IPS-NIHi7 (cell line): Measurements from ENCODE around the gene LRRN3.

Experiments used
- DNase-seq: peaks from one replicate; pipeline ENCODE4 v3.0.0; 2012; ENCODE audit warnings: mixed read lengths; ENCODE audit errors: extremely low spot score

LRRN3 gene

GRCh38 chr7:111104710-111105109 lies 13.8 kb downstream of the LRRN3 start:
- no peak for DNase-seq

- no peak for DNase-seq
These were observed 14.3 kb downstream of the LRRN3 start for GRCh38 chr7:111105269-111105668.

GRCh38 chr7:111107579-111107978 lies 16.7 kb downstream of the LRRN3 start:
- no peak for DNase-seq

GRCh38 chr7:111108000-111108399 lies 17.1 kb downstream of the LRRN3 start:
- no peak for DNase-seq

GRCh38 chr7:111108496-111108895 lies 17.6 kb downstream of the LRRN3 start:
- DNase-seq: no peak

- no peak for DNase-seq
These were observed 21.5 kb downstream of the LRRN3 start for GRCh38 chr7:111112439-111112838.

GRCh38 chr7:111113263-111114017 lies 22.5 kb downstream of the LRRN3 start:
- DNase-seq: no peak

GRCh38 chr7:111115966-111116365 lies 25.0 kb downstream of the LRRN3 start:
- no peak for DNase-seq

GRCh38 chr7:111126987-111127386 lies 36.1 kb downstream of the LRRN3 start:
- no peak for DNase-seq

GRCh38 chr7:111129435-111129834 lies 38.5 kb downstream of the LRRN3 start:
- DNase-seq: no peak

- no peak for DNase-seq
These were observed 41.9 kb downstream of the LRRN3 start for GRCh38 chr7:111132833-111133232.

GRCh38 chr7:111137296-111138192 lies 46.6 kb downstream of the LRRN3 start:
- DNase-seq: no peak

GRCh38 chr7:111138193-111138569 lies 47.3 kb downstream of the LRRN3 start:
- no peak for DNase-seq

- DNase-seq: no peak
These were observed 47.7 kb downstream of the LRRN3 start for GRCh38 chr7:111138586-111138985.

- DNase-seq: no peak
These were observed 49.4 kb downstream of the LRRN3 start for GRCh38 chr7:111140091-111140865.

- no peak for DNase-seq
These were observed 54.5 kb downstream of the LRRN3 start for GRCh38 chr7:111145472-111145871.

- DNase-seq: no peak
These were observed 55.2 kb downstream of the LRRN3 start for GRCh38 chr7:111146136-111146535.

GRCh38 chr7:111147708-111148533 lies 57.0 kb downstream of the LRRN3 start:
- DNase-seq: no peak

GRCh38 chr7:111150709-111151108 lies 59.8 kb downstream of the LRRN3 start:
- no peak for DNase-seq

- DNase-seq: no peak
These were observed 68.5 kb downstream of the LRRN3 start for GRCh38 chr7:111159426-111159825.

GRCh38 chr7:111160297-111160696 lies 69.4 kb downstream of the LRRN3 start:
- DNase-seq: no peak
